Measurements from ENCODE around the gene RABAC1.
"Not testable (repeated sequence)": the region's sequence is repeated elsewhere in the genome, so short reads cannot be mapped to it uniquely, and the experiment has no call there.

RABAC1 gene

DNA sequence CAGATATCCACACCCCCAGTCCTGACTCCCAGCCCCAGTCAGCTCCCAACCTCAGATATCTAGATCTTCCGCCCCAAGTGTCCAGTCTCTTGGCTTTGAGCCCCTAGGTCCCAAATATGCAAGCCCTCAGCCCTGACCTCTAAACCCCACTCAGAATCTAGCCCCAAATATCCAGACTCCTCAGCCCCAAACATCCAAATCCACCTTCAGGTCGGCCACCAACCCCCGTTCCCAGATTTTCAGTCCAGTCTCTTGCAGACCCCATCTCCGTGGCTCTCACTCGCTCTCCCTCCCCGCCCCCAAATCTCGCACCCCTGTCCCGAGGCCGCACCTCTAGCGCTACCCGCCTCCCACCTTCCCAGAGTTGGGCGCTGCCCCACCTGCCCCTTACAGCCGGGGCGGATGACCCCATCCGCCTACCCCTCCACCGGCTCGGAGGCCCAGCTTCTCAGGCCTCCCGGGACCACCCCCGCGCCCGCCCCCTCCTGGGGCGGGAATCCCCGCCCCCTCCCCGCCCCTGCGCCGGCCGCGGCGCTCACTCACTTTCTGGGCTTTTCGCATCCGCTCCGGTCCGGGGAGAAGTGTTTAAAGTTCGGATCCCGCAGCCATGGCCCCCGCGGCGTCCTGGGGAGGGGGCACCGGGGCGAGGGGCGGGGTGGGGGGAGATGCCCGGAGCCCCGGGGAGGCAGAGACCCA is 31.5 kb downstream of the RABAC1 start:
- no peak for DNase-seq

GRCh38 chr19:41926763-41927496 is 32.2 kb downstream of the RABAC1 start:
- DNase-seq = no peak

DNA sequence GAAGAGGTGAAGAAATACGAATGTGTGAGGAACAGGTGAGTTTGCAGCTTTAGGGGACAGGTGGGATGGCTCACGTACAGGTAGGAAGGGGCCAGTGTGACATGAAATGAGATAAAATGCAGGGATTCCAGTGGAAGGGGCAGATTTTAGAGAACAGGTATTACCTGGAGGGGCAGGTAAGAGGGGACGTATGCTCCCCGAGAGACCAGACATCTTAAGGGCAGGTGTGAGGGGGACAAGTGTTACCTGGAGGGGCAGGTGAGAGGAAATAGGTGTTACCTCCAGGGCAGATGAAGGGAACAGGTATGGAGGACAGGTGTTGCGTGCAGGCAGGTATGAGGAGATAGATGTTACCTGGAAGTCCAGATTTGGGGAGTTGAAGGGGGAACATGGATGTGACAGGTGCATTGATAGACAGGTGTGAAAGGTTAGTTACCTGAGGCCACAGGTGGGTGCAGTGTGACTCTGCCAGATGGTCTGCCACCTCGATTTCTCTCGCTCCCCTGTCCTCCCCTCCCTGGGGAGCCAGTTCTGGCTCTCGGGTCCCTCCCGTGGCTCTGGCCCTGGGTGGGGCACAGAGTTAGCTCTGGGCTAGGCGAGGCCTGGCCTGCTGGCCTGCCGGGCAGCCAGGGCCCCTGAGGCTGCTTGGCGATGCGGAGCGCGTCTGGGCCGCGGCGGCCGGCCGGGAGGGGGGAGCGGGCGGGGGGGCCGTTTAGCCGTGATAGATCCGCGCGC is 32.9 kb downstream of the RABAC1 start:
- no peak for DNase-seq

DNA sequence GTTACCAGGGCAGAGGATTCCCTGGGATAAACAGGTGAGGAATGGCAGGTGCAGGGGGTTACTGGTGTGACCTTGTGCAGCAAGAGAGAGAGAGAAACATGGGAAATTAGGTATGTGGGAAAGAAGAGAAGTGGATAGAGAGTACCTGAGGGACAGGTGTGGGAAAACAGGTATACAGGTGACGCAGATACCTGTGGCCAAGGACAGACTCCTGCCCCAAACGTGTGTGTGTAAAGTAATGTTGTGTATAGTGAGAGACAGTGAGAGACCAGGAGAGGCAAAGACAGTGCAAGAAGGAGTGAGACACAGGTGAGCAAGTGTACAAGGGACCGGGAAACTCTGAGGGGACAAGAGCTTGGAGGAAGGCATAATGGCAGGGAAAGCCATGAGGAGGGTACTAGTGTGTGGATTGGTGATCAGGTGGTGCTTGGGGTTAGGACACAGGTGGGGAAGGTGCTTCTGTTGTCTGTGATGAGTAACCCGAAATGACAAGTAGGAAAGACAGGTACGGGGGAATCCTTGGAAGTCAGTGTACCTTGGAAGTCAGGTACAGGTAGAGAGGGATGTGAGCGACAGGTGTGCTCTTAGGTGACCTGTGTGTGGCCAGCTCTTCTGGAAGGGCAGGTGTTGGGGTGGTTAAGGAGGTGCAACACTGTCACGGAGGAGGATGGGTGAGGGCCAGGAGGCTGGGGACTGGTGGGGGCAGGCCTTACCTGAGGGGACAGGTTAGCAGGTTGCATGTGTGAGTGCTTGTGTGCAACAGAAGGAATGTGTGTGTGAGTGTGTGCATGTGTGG is 33.7 kb downstream of the RABAC1 start:
- no peak for DNase-seq

GRCh38 chr19:41924151-41925145 is 34.7 kb downstream of the RABAC1 start:
- no peak for DNase-seq

- DNase-seq = no peak
Observed at GRCh38 chr19:41923045-41923788, 35.9 kb downstream of the RABAC1 start.

DNA sequence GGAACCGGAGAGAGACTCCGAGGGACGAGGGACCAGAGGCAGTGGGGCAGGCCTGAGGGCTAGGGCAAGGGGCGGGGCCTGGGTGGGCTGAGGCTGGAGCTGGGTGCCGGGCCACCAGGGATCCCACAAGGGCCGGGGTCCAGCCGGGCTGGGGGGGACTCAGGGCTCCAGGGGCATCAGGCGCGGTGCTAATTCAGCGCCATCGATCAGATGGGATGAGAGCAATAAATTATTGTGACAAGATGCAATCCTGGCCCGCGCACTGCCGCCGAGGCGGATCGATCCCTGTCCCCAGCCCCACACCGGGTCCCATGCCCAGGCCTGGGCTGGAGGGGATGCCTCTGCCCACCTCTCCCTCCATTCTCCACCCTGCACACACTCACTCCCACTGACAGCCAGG is 36.5 kb downstream of the RABAC1 start:
- no peak for DNase-seq

DNA sequence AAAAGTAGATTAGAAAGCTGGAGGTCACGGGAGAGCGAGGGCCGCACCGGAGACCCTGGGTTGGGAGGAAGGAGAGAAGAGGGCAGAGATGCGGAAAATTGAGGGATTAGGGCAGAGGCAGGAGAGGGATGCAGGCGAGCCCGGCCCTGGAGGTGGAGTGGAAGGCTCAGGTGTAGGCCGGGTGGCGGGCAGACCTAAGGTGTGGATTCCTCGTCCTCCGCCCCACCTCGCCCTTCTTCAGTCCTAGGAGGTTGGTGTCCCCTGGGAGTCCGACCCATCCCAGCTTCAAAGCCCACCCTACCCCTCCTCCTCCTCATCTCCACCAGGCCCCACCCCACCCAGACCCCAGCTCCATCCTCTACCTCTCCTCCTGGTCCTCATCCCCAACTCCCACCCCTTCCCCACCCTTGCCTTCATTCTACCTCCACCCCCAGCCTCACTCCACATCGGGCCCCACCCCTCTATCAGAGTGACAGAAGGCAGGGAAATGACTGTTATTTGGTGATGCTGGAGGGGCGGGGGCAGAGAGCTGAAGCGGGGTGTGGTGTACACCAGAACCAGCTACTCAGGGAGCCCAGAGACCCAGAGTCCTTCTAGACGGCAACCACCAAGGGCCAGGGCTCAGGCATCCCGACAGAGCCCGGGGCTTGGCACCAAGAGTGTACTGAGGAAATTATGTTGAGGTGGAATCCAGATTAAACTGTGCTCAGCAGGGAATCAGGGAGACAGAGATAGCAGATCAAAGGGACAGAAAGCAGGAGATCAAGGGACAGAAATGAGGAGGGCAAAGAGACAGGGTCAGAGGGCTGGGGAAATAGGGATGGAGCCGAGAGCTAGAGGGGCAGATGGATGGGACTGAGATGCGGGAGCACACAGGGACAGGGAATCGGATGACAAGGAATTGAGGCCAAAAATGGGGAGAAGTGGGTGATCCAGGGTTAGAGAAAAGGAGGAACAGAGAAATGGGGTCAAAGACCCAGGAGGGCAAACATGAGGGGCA is 37.2 kb downstream of the RABAC1 start:
- DNase-seq = no peak

- DNase-seq = no peak
Observed at GRCh38 chr19:41920882-41921576, 38.1 kb downstream of the RABAC1 start.

DNA sequence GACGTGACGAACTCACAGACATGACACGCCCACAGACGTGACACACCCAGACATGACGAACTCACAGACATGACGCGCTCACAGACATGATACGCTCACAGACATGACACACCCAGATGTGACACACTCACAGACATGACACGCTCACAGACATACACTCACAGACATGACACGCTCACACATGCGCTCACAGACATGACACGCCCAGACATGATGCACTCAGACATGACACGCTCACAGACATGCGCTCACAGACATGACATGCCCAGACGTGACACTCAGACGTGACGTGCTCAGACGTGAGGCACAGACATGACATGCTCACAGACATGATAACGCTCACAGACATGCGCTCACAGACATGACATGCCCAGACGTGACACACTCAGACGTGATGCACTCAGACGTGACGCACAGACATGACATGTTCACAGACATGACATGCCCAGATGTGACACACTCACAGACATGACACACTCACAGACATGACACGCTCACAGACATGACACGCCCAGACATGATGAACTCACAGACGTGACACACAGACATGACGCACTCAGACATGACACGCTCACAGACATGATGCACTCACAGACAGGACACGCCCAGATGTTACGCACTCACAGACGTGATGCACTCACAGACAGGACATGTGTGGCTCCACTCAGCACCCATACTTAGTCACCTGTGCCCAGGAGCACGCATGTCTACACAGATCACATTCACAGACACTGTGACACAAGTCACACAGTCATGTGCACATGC is 39.0 kb downstream of the RABAC1 start:
- DNase-seq = no peak

DNA sequence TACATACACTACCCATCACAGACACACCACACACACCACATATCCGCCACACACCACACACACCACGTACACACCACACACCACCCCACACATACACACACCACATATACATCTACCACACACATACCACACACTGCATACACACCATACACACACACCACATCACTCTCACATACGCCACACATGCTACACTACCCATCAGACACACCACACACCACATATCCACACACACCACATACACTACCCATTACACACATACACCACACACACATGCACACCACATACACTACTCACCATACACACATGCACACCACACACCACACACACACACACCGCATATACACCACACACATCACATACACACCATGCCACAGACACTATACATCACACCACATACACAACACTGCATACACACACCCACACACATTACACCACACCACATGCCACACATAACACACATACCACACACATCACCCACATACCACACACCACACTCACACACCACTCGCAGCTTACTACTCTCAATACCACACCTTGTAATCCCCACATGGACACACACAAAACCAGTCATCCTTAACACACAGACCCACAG is 40.4 kb downstream of the RABAC1 start:
- DNase-seq = no peak

- DNase-seq = no peak
Observed at GRCh38 chr19:41918095-41918494, 41.0 kb downstream of the RABAC1 start.

GRCh38 chr19:41917676-41918075 is 41.4 kb downstream of the RABAC1 start:
- no peak for DNase-seq

DNA sequence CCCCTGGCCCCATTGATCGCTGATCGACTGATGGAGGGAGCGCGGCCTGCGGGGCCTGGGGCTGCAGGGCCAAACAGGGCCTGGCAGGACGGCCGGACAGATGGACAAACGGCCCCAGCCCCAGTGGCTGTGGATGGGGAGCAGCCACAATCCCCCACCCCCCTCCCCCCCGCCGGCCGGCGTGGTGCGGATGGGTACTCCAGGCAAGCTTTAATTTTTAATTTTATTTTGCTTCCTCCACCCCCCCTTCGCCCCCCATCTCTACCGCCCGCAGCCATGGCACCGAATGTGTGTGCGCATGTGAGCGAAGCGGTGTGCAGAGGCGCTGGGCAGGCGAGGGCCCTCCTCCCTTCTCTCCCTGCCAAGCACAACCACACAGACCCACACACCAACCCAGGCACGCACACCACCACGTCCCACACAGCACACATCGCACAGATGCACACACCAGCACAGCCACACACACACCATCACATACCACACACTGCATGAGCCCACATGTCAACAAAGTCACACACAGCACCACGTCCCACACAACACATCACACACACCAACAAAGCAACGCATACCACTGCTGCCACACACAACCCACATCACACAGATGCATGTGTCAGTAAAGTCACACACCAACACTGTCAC is 43.2 kb downstream of the RABAC1 start:
- DNase-seq = no peak

GRCh38 chr19:41915021-41915775 is 43.9 kb downstream of the RABAC1 start:
- no peak for DNase-seq

GRCh38 chr19:41914424-41914834 is 44.7 kb downstream of the RABAC1 start:
- DNase-seq = not testable (repeated sequence)
